GM10248 (cell line): Measurements from ENCODE around the gene C10orf90.

Experiments used
- CTCF ChIA-PET: fragments of 300-600 bp; sonication (Branson Sonifier 250); formaldehyde crosslinking; extraction: SDS; loops from one replicate; lab custom pipeline; 2021; ENCODE audit warnings: antibody characterized with exemption; lab: Yijun Ruan, JAX
- POLR2A ChIA-PET: fragments of 350-650 bp; sonication (Branson Sonifier 250); formaldehyde crosslinking; extraction: SDS; loops from one replicate; lab custom pipeline; 2020; ENCODE audit warnings: antibody characterized with exemption; lab: Yijun Ruan, JAX
- DNase-seq: peaks from one replicate; pipeline ENCODE4 v3.0.0; 2012; ENCODE audit errors: extremely low spot score
- TF ChIP-seq, protein P1 (sequence below): IDR thresholded peaks from 2 replicates; pipeline ENCODE4 v1.5.1; 2012; ENCODE audit warnings: mild to moderate bottlenecking, low read depth; ENCODE audit errors: extremely low read depth, missing control alignments, control extremely low read depth

The C10orf90 gene

DNA sequence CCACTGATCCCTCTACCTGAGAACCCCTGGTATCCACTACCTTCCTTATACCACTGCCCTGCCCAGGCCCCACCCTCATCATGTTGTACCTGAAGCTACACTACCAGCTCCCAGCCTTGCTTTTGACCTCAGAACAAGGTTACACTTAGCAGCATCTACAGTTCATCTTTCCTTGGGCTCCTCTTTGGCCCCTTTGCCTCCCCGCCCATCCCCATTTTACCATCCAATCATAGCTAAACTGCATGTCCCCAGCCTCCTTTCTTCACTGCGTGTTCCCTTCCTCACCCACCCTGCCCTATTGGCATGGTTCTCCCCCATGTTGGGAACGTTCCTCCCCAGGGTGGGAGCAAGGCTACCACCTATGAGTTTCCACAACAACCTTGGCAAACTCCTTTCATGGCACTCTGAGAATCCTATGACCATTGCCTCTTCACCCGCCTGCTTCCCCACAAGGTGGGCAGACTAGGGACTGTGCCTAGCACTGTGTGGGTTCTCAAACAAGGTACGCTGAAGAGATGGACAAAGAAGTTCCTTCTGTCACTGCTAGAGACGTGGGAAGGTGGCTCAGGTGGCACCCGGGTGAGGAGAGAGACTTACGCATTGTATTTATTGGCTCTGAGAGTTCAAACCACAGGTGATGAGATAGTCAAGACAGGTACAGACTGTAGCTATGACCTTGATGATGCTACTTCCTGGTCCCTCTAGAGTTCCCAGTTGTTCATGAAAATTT is 215.3 kb downstream of the C10orf90 start:
- ChIA-PET CTCF (interaction anchor here (0.7 kb wide), 1 partner anchor 47 kb away, joined by 3 read pairs; no protein-coding TSS in a partner anchor), POLR2A (no interaction called here)
- DNase-seq, result no peak
- TF ChIP-seq, protein P1, sequence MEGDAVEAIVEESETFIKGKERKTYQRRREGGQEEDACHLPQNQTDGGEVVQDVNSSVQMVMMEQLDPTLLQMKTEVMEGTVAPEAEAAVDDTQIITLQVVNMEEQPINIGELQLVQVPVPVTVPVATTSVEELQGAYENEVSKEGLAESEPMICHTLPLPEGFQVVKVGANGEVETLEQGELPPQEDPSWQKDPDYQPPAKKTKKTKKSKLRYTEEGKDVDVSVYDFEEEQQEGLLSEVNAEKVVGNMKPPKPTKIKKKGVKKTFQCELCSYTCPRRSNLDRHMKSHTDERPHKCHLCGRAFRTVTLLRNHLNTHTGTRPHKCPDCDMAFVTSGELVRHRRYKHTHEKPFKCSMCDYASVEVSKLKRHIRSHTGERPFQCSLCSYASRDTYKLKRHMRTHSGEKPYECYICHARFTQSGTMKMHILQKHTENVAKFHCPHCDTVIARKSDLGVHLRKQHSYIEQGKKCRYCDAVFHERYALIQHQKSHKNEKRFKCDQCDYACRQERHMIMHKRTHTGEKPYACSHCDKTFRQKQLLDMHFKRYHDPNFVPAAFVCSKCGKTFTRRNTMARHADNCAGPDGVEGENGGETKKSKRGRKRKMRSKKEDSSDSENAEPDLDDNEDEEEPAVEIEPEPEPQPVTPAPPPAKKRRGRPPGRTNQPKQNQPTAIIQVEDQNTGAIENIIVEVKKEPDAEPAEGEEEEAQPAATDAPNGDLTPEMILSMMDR, result no peak

DNA sequence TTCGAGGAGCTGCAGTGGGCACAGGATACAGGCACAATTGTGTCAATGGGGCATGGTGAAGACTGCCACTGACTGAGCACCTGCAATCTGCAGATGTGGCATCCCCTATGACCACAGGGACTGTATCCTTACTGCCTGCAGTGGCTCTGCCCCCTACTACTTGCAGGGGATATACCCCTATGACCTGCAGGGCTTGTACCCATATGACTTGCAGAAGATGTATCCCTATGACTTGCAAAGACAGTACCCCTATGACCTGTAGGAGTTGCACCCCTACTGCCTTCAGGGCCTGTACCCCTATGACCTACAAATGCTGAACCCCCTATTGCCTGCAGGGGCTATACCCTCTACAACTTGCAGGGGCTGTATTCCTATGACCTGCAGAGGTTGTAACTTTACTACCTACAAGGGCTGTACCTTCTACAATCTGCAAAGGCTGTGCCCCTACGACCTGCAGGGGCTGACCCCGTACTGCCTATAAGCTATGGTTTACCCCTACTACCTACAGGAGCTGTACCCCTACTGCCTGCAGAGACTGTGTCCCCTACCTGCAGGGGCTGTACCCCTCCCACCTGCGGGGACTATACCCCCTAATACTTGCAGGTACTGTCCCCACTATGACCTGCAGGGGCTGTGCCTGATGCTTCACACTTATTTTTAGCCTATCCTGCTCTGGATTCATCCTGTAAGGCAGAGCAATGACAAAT is 216.3 kb downstream of the C10orf90 start:
- TF ChIP-seq, protein P1, result no peak
- no peak for DNase-seq
- CTCF ChIA-PET, result interaction anchor here (0.7 kb wide), 1 partner anchor 46 kb away, joined by 3 read pairs; no protein-coding TSS in a partner anchor
- POLR2A ChIA-PET, result no interaction called here

DNA sequence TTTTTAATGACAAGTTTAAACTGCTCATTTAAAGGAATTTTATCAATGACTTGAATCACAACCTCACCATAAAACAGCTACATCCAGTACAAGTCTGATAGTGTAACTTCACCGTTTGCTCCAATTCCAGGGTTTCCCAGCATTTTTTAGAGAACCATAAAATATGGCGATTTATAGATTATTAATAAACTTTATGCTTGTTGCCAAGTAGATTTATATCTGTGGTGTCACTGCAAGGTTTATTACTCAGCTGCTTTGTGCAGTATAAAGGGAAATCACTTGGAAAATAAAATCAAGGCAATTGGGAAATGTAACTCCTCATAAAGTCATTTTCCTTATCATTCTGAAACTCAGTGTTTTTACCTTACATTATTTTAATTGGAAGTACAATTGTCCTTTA is 218.2 kb downstream of the C10orf90 start:
- TF ChIP-seq, protein P1, result no peak
- ChIA-PET CTCF (no interaction called here), POLR2A (no interaction called here)
- no peak for DNase-seq

DNA sequence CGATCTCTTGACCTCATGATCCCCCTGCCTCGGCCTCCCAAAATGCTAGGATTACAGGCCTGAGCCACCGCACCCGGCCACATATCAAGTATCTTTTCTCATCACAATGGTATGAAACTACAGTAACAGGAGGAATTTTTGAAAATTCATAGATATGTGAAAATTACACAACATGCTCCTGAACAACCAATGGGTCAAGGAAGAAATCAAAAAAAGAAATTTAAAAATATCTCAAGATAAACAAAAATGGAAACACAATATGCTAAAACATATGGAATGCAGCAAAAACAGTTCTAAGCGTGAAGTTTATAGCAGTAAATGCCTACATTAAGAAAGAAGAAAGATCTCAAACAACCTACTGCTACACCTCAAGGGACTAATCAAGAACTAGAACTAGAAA is 222.4 kb downstream of the C10orf90 start:
- ChIA-PET POLR2A (no interaction called here), CTCF (no interaction called here)
- DNase-seq, result no peak
- TF ChIP-seq, protein P1, result no peak

DNA sequence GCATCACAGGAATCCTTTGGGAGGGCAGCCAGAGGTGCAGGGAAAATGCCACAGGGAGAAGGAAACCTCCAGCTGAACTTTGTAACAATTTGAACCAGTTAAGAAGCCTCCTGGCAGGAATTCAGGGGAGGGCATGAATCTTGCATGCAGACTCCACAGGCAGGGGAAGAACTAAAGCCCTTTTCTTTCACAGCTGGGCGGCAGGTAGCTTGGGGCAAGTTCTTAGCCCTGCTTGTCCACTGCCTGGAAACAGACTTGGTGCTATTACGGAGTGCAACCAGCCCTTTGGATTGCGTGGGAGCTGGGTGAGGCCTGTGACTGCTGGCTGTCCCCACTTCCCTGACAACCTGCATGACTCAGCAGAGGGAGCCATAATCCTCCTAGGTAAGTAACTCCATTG is 230.6 kb downstream of the C10orf90 start:
- ChIA-PET CTCF (no interaction called here), POLR2A (no interaction called here)
- TF ChIP-seq, protein P1, result no peak
- DNase-seq, result no peak

DNA sequence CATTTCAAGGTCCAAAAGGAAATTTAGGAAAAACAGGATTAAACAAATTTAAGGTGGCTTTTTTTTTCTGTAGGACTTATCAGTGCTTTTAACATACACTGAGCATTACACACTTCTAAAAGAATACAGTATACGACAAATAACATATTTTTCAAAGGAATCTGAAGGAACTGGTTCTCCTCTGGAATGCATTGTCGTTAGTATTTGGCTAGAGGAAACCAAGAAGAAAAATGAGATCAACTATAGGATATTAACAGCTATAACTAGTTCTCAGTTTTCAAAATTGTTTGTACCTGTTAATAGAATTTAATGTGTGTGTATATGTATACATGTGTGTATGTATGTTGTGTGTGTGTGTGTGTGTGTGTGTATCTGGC is 232.1 kb downstream of the C10orf90 start:
- ChIA-PET CTCF (interaction anchor here (1.5 kb wide), 1 partner anchor 30 kb away, joined by 4 read pairs; no protein-coding TSS in a partner anchor), POLR2A (no interaction called here)
- DNase-seq, result no peak
- TF ChIP-seq, protein P1, result no peak
